Loucy (cell line): Measurements from ENCODE around the gene GAPT.

Source experiments
- H2AFZ ChIP-seq: fragments of 200-600 bp; sonication (generic); 2 replicates; pipeline ENCODE4 v1.6.0; 2016; ENCODE audit warnings: antibody characterized with exemption, mild to moderate bottlenecking, low read length, moderate library complexity
- H3F3A ChIP-seq: fragments of 200-600 bp; 2 replicates; pipeline ENCODE4 v1.6.0; 2016; ENCODE audit warnings: antibody characterized with exemption, low read depth, mild to moderate bottlenecking
- H3K27me3 ChIP-seq: fragments of 200-600 bp; sonication (generic); 2 replicates; pipeline ENCODE4 v1.6.1; 2014; ENCODE audit warnings: low read length, mild to moderate bottlenecking; ENCODE audit not compliant: insufficient read depth, poor library complexity, severe bottlenecking
- H3K36me3 ChIP-seq: fragments of 200-600 bp; sonication (generic); 2 replicates; pipeline ENCODE4 v1.6.1; 2016; ENCODE audit warnings: low read length; ENCODE audit not compliant: insufficient read depth
- H3K4me1 ChIP-seq: fragments of 200-600 bp; sonication (generic); 2 replicates; pipeline ENCODE4 v1.5.1; 2014; ENCODE audit warnings: low read length, mild to moderate bottlenecking; ENCODE audit not compliant: insufficient read depth, poor library complexity, severe bottlenecking
- H3K4me2 ChIP-seq: fragments of 200-600 bp; sonication (generic); 2 replicates; pipeline ENCODE4 v1.6.0; 2014; ENCODE audit warnings: antibody characterized with exemption, low read length, low read depth, mild to moderate bottlenecking; ENCODE audit not compliant: poor library complexity, severe bottlenecking
- H3K4me3 ChIP-seq: fragments of 200-600 bp; sonication (generic); 2 replicates; pipeline ENCODE4 v1.5.1; 2014; ENCODE audit warnings: low read length, mild to moderate bottlenecking, mixed read lengths; ENCODE audit not compliant: poor library complexity, severe bottlenecking
- H3K79me2 ChIP-seq: fragments of 200-600 bp; sonication (generic); 2 replicates; pipeline ENCODE4 v1.6.1; 2014; ENCODE audit warnings: low read length; ENCODE audit not compliant: insufficient read depth
- H3K9ac ChIP-seq: fragments of 200-600 bp; sonication (generic); 2 replicates; pipeline ENCODE4 v1.6.0; 2014; ENCODE audit warnings: mild to moderate bottlenecking, low read depth, low read length, moderate library complexity; ENCODE audit not compliant: poor library complexity, severe bottlenecking
- H3K9me2 ChIP-seq: fragments of 200-600 bp; sonication (generic); replicated peaks from 2 replicates; pipeline ENCODE4 v1.6.1; 2016; ENCODE audit warnings: low read depth, low read length, mixed read lengths
- H3K9me3 ChIP-seq: fragments of 200-600 bp; sonication (generic); 2 replicates; pipeline ENCODE4 v1.6.1; 2014; ENCODE audit warnings: mild to moderate bottlenecking, antibody characterized with exemption, low read length, low read depth; ENCODE audit not compliant: insufficient read depth
- H4K20me1 ChIP-seq: fragments of 200-600 bp; sonication (generic); 2 replicates; pipeline ENCODE4 v1.6.0; 2014; ENCODE audit warnings: antibody characterized with exemption, low read length, mild to moderate bottlenecking; ENCODE audit not compliant: insufficient read depth, poor library complexity, severe bottlenecking
- EZH2phosphoT487 ChIP-seq: fragments of 200-600 bp; IDR thresholded peaks from 2 replicates; pipeline ENCODE4 v1.6.1; 2018; ENCODE audit warnings: antibody characterized with exemption, mild to moderate bottlenecking, moderate library complexity, borderline replicate concordance
- TF ChIP-seq, protein P1 (sequence below): fragments of 200-600 bp; sonication (generic); conservative IDR thresholded peaks from 2 replicates; pipeline ENCODE4 v1.5.1; 2014; ENCODE audit warnings: mild to moderate bottlenecking, antibody characterized with exemption, low read length

GAPT gene

DNA sequence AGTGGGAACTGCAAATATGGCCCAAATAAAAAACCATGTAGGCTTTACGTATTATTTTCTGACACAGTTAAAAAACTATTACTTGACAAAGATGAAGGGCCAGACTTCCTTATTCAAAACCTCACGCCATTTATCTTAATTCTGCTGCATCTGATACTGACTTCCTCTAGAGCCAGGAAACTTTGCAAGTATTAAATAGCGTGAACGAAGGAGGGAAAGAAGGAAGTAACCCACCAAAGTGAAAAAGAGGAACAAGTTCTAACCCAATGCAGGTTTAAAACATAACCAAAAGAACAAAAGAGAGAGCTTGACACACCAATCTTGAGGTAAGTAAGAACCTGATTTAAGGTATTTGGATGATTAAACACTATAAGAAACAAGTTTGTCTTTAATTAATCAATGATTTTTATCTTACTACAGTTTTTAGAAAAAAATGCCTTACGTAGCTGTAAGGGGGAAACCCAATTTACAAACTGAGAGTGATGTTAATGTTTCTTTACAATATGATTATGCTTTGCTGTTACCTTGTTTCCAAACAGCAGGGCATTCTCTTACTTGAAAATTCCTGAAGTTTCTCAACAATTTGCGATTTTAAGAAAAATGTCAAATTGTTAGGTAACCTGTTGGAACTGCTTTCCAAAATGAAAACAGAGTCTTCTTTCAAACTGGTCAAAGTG lies at the start of gene GAPT:
GAPT (plus strand) TSS at position 220 of the 677 bp plus-strand sequence. CDS start 3,102 bp downstream, outside the sequence.
- H3K9me3 ChIP-seq, result no peaks in the 10 kb centered on the region
- H4K20me1 ChIP-seq, result no peaks in the 10 kb centered on the region
- peak within 1 kb of the TSS; percentile 2 for H3K9ac ChIP-seq
- no peaks in the 10 kb centered on the region for H3K36me3 ChIP-seq
- H3K4me3 ChIP-seq, result peak within 1 kb of the TSS; percentile 46
- H3F3A ChIP-seq, result no peaks in the 10 kb centered on the region
- H3K27me3 ChIP-seq, result no peaks in the 10 kb centered on the region
- H3K4me2 ChIP-seq, result peak within 1 kb of the TSS; percentile 19
- no peaks in the 10 kb centered on the region for H3K79me2 ChIP-seq
- peaks cover 5% of the 10 kb centered on the region for H3K4me1 ChIP-seq
- no peak for TF ChIP-seq EZH2phosphoT487
- H3K9me2 ChIP-seq, result no peaks in the 10 kb centered on the region
- 0 out of 2 replicates have a peak within 1 kb of the TSS, but pooled peaks have one; percentile 2 for H2AFZ ChIP-seq

DNA sequence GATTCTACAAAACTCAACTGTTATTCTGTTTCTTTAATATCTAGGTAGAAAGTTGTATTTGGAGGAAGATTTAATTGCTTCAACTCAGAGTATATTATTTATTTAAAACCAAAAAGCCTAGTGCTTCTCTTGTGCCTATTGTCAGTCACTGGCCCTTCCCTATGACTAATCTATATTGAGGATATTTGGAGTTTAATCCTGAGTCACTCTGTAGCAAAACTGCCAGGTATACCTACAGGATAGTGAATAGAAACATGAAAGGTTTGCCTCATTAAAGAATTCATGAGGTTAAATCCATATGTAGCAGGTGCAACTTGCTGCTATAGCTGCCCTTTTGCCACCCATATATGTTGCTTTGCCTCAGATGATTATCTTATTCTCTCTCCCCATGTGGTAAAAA lies 46.4 kb upstream of the GAPT start:
- no peak overlapping the region for H3K4me2 ChIP-seq
- no peak for TF ChIP-seq EZH2phosphoT487
- TF ChIP-seq, protein P1, sequence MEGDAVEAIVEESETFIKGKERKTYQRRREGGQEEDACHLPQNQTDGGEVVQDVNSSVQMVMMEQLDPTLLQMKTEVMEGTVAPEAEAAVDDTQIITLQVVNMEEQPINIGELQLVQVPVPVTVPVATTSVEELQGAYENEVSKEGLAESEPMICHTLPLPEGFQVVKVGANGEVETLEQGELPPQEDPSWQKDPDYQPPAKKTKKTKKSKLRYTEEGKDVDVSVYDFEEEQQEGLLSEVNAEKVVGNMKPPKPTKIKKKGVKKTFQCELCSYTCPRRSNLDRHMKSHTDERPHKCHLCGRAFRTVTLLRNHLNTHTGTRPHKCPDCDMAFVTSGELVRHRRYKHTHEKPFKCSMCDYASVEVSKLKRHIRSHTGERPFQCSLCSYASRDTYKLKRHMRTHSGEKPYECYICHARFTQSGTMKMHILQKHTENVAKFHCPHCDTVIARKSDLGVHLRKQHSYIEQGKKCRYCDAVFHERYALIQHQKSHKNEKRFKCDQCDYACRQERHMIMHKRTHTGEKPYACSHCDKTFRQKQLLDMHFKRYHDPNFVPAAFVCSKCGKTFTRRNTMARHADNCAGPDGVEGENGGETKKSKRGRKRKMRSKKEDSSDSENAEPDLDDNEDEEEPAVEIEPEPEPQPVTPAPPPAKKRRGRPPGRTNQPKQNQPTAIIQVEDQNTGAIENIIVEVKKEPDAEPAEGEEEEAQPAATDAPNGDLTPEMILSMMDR, result no peak
- H4K20me1 ChIP-seq, result no peaks in the 10 kb centered on the region
- H3K9ac ChIP-seq, result no peak overlapping the region
- no peak overlapping the region for H2AFZ ChIP-seq
- no peaks in the 10 kb centered on the region for H3K27me3 ChIP-seq
- H3F3A ChIP-seq, result no peaks in the 10 kb centered on the region
- H3K79me2 ChIP-seq, result no peaks in the 10 kb centered on the region
- H3K9me3 ChIP-seq, result no peaks in the 10 kb centered on the region
- no peaks in the 10 kb centered on the region for H3K4me1 ChIP-seq
- H3K36me3 ChIP-seq, result no peaks in the 10 kb centered on the region
- H3K4me3 ChIP-seq, result no peak overlapping the region
- no peaks in the 10 kb centered on the region for H3K9me2 ChIP-seq

DNA sequence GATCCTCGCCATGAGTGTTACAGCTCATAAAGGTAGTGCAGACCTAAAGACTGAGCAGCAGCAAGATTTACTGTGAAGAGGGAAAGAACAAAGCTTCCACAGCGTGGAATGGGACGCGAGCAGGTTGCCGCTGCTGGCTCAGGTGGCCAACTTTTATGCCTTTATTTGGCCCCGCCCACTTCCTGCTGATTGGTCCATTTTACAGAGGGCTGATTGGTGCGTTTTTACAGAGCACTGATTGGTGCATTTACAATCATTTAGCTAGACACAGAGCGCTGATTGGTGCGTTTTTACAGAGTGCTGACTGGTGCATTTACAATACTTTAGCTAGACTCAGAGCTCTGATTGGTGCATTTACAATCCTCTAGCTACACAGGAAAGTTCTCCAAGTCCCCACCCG lies 45.2 kb upstream of the GAPT start:
- no peaks in the 10 kb centered on the region for H3K4me1 ChIP-seq
- no peaks in the 10 kb centered on the region for H3K9me2 ChIP-seq
- no peaks in the 10 kb centered on the region for H3K79me2 ChIP-seq
- H2AFZ ChIP-seq, result no peak overlapping the region
- no peaks in the 10 kb centered on the region for H3K36me3 ChIP-seq
- H3K27me3 ChIP-seq, result no peaks in the 10 kb centered on the region
- H3K4me3 ChIP-seq, result no peak overlapping the region
- no peak overlapping the region for H3K9ac ChIP-seq
- TF ChIP-seq EZH2phosphoT487, result no peak
- TF ChIP-seq, protein P1, result no peak
- H3K9me3 ChIP-seq, result no peaks in the 10 kb centered on the region
- H3K4me2 ChIP-seq, result no peak overlapping the region
- no peaks in the 10 kb centered on the region for H3F3A ChIP-seq
- H4K20me1 ChIP-seq, result no peaks in the 10 kb centered on the region

DNA sequence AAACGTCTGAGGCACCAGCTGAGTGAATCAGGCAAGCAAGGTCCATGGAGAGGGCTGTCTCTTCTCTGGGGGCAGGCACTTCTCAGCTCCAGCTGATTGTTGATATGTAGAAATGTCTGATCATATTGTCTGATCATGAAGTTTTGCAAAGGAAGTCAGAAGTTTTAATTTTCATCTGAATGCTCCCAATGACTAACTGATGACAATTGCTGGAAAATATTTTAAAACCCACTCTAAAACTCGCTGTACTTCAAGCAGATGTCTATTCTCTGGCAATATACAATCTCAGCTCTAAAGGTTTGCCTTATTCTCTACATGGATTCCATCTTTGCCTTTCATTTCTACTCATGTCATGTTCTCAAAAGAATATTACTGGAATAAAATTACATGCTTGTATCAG lies 44.0 kb upstream of the GAPT start:
- Histone ChIP-seq H3K9me2 (no peaks in the 10 kb centered on the region), H4K20me1 (no peaks in the 10 kb centered on the region), H3K9ac (no peak overlapping the region), H3K79me2 (no peaks in the 10 kb centered on the region), H3K4me3 (no peak overlapping the region), H3K36me3 (no peaks in the 10 kb centered on the region), H2AFZ (no peak overlapping the region), H3K27me3 (no peaks in the 10 kb centered on the region), H3K9me3 (no peaks in the 10 kb centered on the region), H3F3A (no peaks in the 10 kb centered on the region), H3K4me1 (no peaks in the 10 kb centered on the region), H3K4me2 (no peak overlapping the region)
- no peak for TF ChIP-seq EZH2phosphoT487
- TF ChIP-seq, protein P1, result no peak
